GM13977 (cell line): ENCODE data around the gene MMP7.

ENCODE experiments used
- DNase-seq: peaks from one replicate; pipeline ENCODE4 v3.0.0; 2012; ENCODE audit warnings: low spot score
- CTCF ChIP-seq: IDR thresholded peaks from 2 replicates; pipeline ENCODE4 v1.5.1; 2012; ENCODE audit warnings: mild to moderate bottlenecking, control low read depth; ENCODE audit not compliant: insufficient read depth; ENCODE audit errors: extremely low read depth, missing control alignments
- in situ Hi-C: fragments of 300-500 bp; cut with MboI; formaldehyde crosslinking; loops from one replicate; pipeline ENCODE4 v1.12.0; 2022; ENCODE audit warnings: low sequenced_read_pairs, low pct_unique_long_range_greater_than_20kb, mixed read lengths, inconsistent platforms; ENCODE audit not compliant: unreplicated experiment

The MMP7 gene

DNA sequence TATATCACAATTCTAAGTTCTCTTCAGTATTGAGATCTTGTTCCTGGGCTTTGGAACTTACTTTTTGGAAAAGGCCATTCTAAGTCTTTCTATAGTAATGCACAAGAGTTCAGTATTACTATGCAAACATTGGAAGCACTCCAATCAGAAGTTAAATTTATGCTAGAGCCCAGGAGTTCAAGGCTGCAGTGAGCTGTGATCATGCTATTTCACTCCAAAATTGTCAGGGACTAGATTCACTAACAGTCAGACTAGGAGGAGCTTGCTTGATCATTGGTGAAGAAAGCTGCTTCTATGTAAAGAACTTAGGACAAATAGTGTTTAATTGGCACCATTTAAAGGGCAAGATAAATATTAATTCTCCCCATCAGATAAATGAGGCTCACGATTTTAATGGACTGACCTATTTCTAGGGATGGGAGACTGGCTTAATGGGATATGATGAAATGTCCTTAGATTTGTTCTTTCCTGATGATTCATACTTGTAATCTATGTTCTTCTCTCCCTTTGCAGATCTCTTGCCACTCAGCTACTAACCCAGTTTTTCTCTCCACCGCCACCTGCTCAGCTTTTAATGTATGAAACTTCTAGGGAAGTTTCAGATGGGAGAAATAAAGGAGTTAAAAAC is 45.3 kb downstream of the MMP7 start:
- no peak for TF ChIP-seq CTCF
- in situ Hi-C loops: no loop called here
- DNase-seq: no peak

DNA sequence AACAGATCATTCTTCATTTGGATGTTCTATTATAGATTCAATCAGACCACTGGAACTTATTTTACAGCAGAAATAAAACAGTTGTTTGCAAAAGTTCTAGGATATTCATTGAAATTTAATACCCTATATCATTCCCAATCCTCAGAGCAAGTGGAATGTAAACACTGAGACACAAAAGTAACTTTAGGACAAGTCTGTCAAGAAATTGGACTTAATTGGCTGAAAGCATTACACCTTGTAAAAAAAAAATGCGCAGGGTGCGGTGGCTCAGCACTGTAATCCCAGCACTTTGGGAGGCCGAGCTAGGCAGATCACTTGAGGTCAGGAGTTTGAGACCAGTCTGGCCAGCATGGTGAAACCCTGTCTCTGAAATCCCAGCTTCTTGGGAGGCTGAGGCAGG is 48.1 kb downstream of the MMP7 start:
- in situ Hi-C loops: no loop called here

GRCh38 chr11:102479733-102480132 is 50.8 kb downstream of the MMP7 start:
- TF ChIP-seq CTCF: no peak
- in situ Hi-C loops: no loop called here
- no peak for DNase-seq

More for the DNA sequence above, 48.1 kb downstream of the MMP7 start:
- no peak for DNase-seq
- no peak for TF ChIP-seq CTCF

DNA sequence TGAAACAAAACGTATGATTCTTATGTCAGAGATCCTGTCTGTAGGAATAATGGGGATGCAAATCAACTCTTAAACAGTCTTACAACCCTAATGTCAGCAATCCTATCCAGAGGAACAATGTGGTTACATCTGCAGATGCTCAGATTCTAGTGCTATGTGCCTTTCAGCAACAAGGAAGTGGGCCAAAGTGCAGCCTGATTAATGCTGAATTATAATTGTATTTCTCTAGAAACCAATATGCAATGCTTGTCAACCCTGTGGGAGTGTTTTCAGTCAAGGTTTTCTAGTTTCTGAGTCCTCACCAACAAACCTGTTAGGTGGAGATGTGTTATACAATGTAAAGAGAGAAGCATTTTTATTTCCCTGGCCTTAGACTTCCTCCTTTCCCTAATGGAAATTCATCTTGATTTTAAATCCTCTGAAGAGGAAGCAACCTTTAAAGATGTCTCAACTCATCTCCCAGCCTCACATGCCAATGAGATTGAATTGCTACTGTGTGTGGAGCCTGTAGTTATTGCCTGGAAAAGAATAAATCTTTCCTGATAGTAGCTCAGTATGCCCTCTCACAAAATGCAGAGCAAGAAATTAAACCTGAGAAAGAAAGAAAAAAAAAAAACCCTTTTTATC is 51.8 kb downstream of the MMP7 start:
- no peak for TF ChIP-seq CTCF
- in situ Hi-C loops: no loop called here
- DNase-seq: no peak

DNA sequence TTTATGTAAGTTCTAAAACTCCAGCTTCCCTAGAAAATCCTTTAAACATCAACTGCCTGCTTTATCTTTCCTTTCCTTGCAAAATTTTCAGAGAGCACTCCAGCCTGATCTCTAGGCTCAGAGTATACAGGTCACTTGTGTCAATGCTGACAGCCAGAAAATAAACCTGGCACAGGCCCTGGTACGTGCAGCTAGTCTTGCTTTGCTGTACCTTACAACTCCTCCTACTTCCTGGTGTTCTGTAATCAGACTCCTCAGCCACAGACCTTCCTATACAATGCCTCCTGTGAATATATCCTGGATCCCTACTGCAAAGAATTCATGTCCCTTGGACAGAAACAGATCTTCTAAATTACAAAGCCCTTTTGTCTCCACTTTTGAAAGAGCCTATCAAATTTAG is 53.7 kb downstream of the MMP7 start:
- in situ Hi-C loops: no loop called here
- no peak for TF ChIP-seq CTCF
- DNase-seq: no peak

GRCh38 chr11:102476069-102476468 is 54.5 kb downstream of the MMP7 start:
- in situ Hi-C loops: no loop called here
- TF ChIP-seq CTCF: no peak
- no peak for DNase-seq

DNA sequence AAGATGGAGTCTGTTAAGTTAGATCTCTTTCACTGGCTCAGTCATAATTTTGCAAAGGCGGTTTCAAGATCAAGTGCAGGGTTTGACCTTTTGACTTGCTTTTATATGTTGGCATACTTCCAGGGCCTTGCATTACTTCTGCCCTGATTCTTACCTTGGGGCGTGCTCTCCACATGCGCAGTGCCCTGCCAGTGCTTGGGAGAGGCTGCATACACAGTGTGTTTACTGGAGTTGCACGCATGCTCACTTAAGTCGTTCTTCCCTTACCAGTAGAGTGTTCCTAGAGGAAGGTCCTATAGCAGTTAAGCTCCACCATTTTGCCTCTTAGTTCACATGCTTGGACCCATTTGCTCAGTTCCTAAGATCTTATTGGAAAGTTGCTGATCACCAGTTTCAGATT is 57.0 kb downstream of the MMP7 start:
- in situ Hi-C loops: no loop called here
- no peak for TF ChIP-seq CTCF
- no peak for DNase-seq
